Effector CD8-positive, alpha-beta T cell (primary cell): ENCODE data around the gene SETD6.
"Not testable (repeated sequence)": the region's sequence is repeated elsewhere in the genome, so short reads cannot be mapped to it uniquely, and the experiment has no call there.

ENCODE experiments used
- DNase-seq: peaks from one replicate; lab custom pipeline; 2025; lab: John Stamatoyannopoulos, UW

SETD6 gene

DNA sequence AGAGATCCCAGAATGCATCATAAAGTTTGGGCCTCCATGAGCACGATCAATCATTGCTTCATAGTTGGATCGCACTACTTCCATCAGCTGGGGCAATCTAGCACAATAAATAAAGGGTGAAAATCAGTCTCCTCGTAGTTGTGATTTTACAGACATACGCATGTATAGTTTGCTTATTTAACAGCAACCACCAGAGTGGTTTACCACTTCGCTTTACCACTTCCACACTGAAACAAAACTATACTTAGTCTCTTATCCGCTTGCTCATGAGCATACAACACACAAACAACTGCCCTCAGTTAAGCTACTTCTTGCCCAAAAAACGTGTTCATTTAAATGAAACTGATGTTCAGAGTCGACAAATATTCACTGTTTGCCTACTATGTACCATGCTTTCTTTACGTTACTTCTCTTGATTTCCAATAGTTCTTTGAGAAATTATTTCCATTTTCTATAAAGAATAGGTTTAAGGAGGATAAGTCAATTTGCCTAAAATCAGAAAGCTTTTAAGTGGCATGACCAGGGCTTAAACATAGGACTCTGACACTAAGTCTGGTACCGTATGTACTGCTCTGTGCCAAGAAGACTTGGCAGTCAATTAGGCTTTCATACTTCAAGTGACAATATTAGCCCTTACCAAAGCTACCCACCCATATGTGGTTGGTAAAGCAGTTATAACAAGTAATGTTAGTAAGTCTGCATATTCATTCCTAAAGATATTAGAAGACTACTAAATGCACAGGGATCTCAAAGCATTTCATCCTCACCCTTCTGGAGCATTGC is 22.0 kb downstream of the SETD6 start:
- DNase-seq = no peak

DNA sequence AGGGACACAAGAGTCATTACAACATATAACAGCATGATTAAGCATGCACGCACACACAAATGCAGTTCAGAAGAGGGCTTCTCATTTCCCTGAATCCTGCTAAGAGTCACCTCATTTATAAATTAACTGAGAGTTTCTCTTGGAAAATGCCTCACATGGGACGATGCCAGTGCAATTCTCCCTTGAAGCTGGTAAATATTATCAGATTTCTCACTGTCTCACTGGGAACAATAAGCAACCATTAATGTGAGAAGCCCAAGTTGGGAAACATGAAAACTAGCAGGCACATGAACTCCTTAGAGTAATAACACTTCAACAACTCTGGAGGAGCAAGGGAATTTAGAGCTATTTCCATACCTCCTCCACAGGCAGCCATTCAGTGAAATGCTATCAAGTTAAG is 26.4 kb downstream of the SETD6 start:
- DNase-seq = no peak

DNA sequence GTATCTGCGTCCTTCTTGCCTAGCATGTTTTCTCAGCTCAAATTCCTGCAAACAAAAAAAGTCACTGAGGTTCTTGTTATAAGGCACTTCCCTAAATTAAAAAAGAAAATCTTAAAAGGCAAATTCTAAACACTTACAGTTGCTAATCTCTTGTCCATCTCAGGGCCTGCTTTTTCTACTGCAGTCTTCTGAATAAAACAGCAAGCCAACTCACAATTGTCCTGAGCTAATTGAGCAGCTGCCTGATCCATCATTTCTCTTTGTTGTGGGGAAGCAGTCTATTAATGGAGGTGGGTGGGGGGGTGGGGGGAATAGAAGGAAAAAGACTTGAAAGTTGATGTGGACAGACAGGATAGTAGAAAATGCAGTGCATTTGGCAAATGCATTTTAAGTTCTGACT is 27.0 kb downstream of the SETD6 start:
- no peak for DNase-seq

DNA sequence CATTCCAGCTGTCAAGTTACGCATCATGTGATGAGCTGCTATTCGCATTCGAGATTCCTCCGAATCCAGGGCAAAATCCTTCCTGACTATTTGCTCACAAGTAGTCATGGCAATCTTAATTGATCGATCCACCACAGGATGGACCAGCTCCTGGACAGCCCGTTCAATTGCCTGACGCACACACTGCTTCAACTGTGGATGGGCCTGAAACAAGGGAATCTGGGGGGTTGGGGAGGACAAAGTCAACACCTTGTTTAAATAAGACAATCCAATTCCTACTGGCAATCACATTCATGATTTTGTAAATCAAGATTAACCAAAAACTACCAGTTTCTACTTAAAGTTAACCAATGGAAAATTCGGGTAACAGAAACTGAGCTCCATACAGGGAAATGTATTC is 28.4 kb downstream of the SETD6 start:
- DNase-seq = no peak

DNA sequence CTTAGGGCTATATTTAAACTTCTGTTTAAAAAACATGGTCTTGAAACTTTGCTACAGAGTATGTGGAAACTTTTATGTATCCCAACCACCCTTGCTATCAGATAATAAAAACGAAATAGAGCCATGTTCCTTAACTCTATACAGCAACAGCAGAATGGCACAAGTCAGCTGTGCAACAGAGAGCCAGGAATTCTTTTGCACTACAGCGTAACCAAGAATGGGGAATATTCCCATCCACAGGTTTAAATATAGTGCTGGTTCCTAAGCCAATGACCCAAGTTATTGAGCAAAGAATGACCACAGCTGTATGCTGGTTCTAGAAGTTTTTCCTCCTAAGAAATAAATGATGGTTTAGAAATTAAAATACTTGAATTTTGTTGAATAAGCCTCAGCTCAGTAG is 33.1 kb downstream of the SETD6 start:
- DNase-seq = no peak

DNA sequence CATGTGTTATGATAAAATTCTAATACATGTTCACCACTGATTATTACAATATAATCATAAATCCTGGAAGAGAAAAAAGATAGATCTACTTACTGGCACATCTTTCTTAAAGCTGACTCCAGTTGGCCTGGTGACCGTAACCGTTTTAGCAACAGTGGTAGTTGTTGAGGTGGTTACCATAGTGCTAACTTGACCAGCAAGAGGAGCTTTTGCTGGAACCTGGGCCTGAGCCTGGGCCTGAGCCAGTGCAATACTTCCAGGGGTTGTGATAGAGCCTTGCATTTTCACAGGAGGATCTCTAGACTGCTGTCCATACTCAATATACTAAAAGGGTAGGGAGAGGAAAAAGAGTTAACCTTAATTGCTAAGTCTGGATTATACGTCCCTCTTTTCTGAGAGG is 36.2 kb downstream of the SETD6 start:
- no peak for DNase-seq

DNA sequence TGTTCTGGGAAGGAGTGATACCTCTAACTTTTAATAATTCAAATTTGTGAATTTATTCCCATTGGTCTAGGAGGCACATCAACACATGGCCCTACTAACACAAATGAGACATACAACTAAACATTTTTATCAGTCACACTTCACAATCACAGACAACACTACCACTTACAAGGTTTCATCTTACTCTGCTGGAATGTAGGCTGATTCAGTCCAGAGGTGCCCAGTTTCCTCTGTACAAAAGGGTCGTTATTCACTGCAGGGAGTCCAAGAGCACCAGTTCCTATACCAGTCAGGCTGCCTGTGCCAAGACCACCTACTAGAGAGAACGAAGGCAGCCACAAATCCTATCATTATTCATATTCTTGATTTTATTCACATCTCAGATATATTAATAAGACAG is 41.4 kb downstream of the SETD6 start:
- DNase-seq = no peak

DNA sequence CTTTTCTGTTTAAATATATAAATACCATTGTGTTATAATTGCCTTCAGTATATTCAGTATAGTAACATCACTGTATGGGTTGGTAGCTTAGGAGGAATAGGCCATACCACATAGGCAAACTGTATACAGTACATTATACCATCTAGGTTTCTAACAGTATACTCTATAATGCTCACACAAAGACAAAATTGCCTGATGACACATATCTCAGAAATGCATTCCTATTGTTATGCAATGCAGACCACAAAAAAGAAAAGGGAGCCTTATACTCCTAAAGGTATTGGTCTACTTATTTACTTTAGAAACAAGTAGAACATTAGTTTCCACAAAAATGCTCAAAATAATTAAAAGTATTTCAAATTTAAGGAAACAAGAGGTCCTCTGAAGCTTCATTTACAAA is 47.9 kb downstream of the SETD6 start:
- no peak for DNase-seq

DNA sequence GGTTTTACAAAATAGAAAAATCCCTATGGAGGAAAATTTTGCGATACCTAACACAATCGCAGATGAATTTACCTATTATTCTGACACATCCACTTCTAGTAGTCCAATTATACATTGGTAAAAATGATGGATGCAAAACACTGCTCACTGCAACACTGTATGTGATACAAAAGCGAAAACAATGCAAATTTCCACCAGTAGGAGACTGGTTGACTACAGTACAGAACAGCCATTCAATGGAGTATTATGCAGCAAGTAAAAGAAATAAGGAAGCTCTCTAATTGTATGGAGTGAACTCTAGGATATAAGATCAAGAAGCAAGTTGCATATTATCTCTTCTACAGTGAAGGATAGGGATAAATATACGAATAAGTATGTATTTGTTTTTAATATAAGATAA is 48.5 kb downstream of the SETD6 start:
- DNase-seq = no peak

DNA sequence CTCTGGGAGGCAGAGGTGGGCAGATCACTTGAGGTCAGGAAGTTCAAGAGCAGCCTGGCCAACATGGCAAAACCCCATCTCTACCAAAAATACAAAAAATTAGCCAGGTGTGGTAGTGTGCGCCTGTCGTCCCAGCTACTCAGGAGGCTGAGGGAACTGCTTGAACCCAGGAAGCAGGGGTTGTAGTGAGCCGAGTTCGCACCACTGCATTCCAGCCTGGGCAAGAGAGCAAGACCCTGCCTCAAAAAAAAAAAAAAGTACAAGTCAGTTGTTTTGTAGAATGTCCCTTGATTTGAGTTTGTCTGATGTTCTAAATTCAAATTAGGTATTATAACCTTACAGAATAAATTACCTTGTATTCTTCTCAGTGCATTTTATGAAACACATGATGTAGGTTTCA is 50.4 kb downstream of the SETD6 start:
- DNase-seq = not testable (repeated sequence)
